ENCODE measurements around the gene AUP1. TPM values are rescaled to one million over a fixed set of nuclear protein-coding genes. Genes with fewer than 3 reads are reported as not detected.

AUP1 gene
- total RNA-seq, 2 donors from 2014 or later: 85.5 to 113 TPM

DNA sequence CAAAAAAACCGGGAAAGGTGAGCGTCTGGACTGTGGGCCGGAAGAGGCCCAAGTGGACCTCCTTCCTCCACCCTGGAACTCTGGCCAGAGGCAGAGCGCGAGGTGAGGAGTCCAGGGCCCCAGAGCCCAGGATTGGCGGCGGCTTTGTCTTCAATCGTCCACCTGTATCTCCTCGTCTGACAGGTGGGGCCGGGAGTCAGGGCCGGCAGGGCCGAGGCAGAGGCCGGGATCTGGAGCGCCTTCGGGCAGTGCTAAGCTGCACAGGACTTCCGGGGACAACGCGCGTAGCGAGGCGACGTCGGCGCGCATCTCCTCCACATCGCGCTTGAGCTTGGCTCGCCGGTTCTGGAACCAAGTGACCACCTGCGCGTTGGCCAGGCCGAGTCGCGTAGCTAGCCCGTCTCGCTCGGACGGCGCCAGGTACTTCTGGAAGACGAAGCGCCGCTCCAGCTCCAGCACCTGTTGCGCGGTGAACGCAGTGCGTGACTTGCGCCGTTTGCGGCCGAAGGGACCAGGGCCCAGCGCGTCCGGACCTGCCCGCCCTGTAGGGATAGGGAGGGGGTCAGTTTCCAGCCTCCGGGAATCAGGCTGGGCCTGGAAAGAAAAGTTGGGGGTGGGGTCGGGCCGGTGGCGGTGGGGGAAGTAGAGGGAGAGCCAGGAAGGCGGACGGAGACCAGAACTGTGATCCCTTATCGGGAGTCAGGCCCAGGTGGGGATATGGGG, 31.6 kb downstream of the AUP1 start:
- DNase-seq (ENCODE audit: low spot score) (no peak), ATAC-seq (ENCODE audit: insufficient number of reproducible peaks, low FRiP score, low read depth) (no peak)
- TF ChIP-seq CTCF (IDR thresholded peaks at IDR 0.05): no peak
- Histone ChIP-seq H3K4me3 (peak overlapping the region; percentile 65), H3K27me3 (replicated peaks; ENCODE audit: insufficient read depth) (peaks cover 6% of the 10 kb centered on the region), H3K4me1 (ENCODE audit: control insufficient read depth in 1 of 2, low read depth in 2 of 2) (peaks cover 16 to 33% of the 10 kb centered on the region in 2 donors), H3K9me3 (no peaks in the 10 kb centered on the region), H3K36me3 (peaks cover 9% of the 10 kb centered on the region), H3K27ac (peak overlapping the region in 1 of 2 donors; percentile 37)

DNA sequence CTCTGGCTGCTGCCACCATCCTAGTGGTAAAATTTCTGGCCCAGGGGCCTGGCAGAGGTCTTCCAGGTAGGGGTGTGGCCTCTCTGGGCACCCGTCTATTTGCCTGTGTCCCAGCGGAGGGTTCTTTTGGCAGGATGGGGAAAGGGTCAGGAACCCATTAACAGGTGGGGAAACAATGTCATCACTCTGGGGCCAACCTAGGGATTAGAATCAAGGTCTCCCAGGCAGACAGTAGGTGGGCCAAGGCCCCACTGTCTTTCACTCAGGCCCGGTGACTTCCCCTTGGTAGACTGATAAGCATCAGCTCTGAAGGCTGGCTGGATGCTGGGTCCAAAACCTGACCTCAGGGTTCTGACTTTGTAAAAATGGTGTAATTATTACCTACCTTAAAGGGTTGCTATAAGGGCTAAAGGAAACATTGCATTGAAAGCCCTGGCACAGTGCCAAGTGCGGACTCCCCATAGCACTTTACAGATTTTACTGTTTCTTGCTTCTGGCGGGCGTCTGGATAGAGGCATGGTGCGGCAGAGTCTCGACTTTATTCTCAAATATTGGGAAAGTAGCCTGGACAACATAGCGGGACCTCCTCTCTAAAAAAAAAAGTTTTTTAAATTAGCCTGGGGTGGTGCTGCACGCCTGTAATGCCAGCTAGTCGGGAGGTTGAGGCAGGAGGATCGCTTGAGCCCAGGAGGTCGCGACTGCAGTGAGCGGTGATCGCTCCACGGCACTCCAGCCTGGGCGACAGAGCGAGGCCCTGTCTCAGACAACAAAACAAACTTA, 32.3 kb downstream of the AUP1 start:
- DNase-seq (ENCODE audit: low spot score) (no peak), ATAC-seq (ENCODE audit: insufficient number of reproducible peaks, low FRiP score, low read depth) (no peak)
- Histone ChIP-seq H3K9me3 (no peaks in the 10 kb centered on the region), H3K27me3 (replicated peaks; ENCODE audit: insufficient read depth) (peaks cover 6% of the 10 kb centered on the region), H3K4me1 (ENCODE audit: control insufficient read depth in 1 of 2, low read depth in 2 of 2) (peaks cover 16 to 28% of the 10 kb centered on the region in 2 donors), H3K36me3 (peaks cover 16% of the 10 kb centered on the region), H3K27ac (no peak overlapping the region), H3K4me3 (peak overlapping the region; percentile 65)
- TF ChIP-seq CTCF (IDR thresholded peaks at IDR 0.05): no peak

- ATAC-seq (ENCODE audit: insufficient number of reproducible peaks, low FRiP score, low read depth): no peak
- Histone ChIP-seq H3K4me1 (ENCODE audit: control insufficient read depth in 1 of 2, low read depth in 2 of 2) (peaks cover 16 to 28% of the 10 kb centered on the region in 2 donors), H3K27me3 (replicated peaks; ENCODE audit: insufficient read depth) (peaks cover 6% of the 10 kb centered on the region), H3K9me3 (no peaks in the 10 kb centered on the region), H3K4me3 (no peak overlapping the region), H3K27ac (no peak overlapping the region), H3K36me3 (peaks cover 34% of the 10 kb centered on the region)
- TF ChIP-seq CTCF (IDR thresholded peaks at IDR 0.05): no peak
- DNase-seq (ENCODE audit: low spot score): no peak
Observed at GRCh38 chr2:74495440-74495839, 34.1 kb downstream of the AUP1 start.

GRCh38 chr2:74493546-74493945, 36.0 kb downstream of the AUP1 start:
- H3K4me3 ChIP-seq: no peak overlapping the region
- no peak for ATAC-seq (ENCODE audit: insufficient number of reproducible peaks, low FRiP score, low read depth)
- peaks cover 43% of the 10 kb centered on the region for H3K36me3 ChIP-seq
- no peak for TF ChIP-seq CTCF (IDR thresholded peaks at IDR 0.05)
- peaks cover 8 to 14% of the 10 kb centered on the region in 2 donors for H3K4me1 ChIP-seq (ENCODE audit: control insufficient read depth in 1 of 2, low read depth in 2 of 2)
- DNase-seq (ENCODE audit: low spot score): no peak
- no peaks in the 10 kb centered on the region for H3K27me3 ChIP-seq (replicated peaks; ENCODE audit: insufficient read depth)
- H3K27ac ChIP-seq: no peak overlapping the region
- H3K9me3 ChIP-seq: no peaks in the 10 kb centered on the region
